Sciatic nerve (tissue), 2 donors: ENCODE data around the gene PRSS57. TPM values are rescaled to one million over a fixed set of nuclear protein-coding genes. Genes with fewer than 3 reads are reported as not detected.

Source experiments
- ATAC-seq: fragments of 200-7000 bp; cut with Tn5 transposase; one replicate; pipeline ENCODE4 v1.9.1; 2020; ENCODE audit warnings: mild to moderate bottlenecking, moderate library complexity
- DNase-seq: peaks from one replicate; pipeline ENCODE4 v3.0.0-alpha.2; 2020; ENCODE audit warnings: low spot score
- intact Hi-C: fragments of 100-400 bp; cut with DNase I; formaldehyde crosslinking; loops from one replicate; pipeline ENCODE4 v1.14.2; 2022
- total RNA-seq: library from RNA; stranded (reverse); fragmentation: NEBNext Ultra II Directional; extraction: Animal tissue kit (Norgen Biotek cat#: 25700); gene quantifications from one replicate; pipeline ENCODE4 v1.2.1, GENCODE V29; 2021
- donor health status: DM: no; HTN: no; CAD: no.
- donor health status: DM: no; HTN: no; CAD: no.

PRSS57 gene
- total RNA-seq, 1 donor from 2014 or later: not detected

- DNase-seq (no peak), ATAC-seq (no peak)
- intact Hi-C loops: no loop called here
Measured at GRCh38 chr19:658916-659839, 36.1 kb downstream of the PRSS57 start.

GRCh38 chr19:658059-658839, 37.0 kb downstream of the PRSS57 start:
- ATAC-seq (no peak), DNase-seq (no peak)
- intact Hi-C loops: no loop called here

DNA sequence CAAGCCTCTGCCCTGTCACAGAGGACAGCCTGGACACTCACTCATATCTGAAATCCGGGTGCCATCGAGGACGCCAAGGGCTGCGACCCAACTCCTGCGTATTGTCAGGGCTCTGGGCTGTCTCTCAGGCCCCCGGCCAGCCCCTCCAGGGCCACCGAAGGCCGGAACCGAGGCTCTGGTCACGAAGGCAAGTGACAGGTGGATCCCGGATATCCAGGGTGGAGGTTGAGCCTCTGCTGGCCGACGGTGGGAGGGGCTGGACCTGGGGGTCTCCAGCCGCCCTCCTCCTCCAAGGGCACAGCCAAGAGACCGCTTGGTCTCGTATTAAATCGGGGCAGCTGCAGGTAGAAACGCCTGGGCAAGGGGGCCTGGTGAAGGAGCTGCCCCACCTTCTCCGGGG, 37.6 kb downstream of the PRSS57 start:
- intact Hi-C loops: no loop called here
- ATAC-seq (no peak), DNase-seq (no peak)

- no peak for DNase-seq
- ATAC-seq: no peak
- intact Hi-C loops: no loop called here
Measured at GRCh38 chr19:656751-657559, 38.3 kb downstream of the PRSS57 start.

DNA sequence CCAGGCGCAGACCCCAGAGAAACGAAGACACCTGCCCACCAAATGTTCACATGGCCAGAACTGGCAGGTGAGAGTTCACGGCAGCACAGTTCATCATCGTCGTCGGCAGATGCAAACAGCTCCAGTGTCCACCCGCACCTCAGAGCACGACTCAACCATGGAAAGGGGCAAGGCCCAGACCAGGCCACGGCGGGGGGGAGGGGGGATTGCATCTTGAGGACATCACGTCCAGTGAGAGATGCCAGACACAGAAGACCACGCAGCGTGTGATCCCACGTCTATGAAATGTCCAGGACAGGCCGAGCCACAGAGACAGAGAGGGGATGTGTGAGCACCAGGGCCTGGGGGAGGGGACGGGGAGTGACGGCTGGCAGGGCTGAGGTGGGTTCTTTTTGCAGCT, 39.6 kb downstream of the PRSS57 start:
- ATAC-seq (no peak), DNase-seq (no peak)
- intact Hi-C loops: no loop called here

DNA sequence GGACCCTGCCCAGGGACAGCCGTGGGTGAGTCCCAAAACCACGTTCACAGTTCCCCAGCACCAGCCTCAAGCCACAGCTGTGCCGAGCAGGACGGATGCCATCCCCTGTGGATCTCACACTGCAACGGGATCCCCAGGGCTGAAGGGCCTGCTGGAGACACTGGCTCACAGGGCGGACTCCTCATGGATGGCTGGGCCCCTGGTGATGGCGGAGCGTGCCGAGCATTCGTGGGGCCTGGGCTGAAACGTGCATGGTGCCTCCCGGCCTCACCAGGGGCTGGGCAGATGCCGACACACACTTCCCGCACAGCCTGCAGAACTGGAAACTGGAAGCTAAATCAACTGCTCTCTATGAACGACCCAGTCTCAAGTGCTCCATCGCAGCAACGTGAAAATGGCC, 41.8 kb downstream of the PRSS57 start:
- intact Hi-C loops: no loop called here
- DNase-seq (no peak), ATAC-seq (no peak)

GRCh38 chr19:652467-653389, 42.5 kb downstream of the PRSS57 start:
- intact Hi-C loops: no loop called here
- no peak for ATAC-seq
- no peak for DNase-seq

- ATAC-seq (no peak), DNase-seq (no peak)
- intact Hi-C loops: no loop called here
Measured at GRCh38 chr19:651991-652390, 43.3 kb downstream of the PRSS57 start.

DNA sequence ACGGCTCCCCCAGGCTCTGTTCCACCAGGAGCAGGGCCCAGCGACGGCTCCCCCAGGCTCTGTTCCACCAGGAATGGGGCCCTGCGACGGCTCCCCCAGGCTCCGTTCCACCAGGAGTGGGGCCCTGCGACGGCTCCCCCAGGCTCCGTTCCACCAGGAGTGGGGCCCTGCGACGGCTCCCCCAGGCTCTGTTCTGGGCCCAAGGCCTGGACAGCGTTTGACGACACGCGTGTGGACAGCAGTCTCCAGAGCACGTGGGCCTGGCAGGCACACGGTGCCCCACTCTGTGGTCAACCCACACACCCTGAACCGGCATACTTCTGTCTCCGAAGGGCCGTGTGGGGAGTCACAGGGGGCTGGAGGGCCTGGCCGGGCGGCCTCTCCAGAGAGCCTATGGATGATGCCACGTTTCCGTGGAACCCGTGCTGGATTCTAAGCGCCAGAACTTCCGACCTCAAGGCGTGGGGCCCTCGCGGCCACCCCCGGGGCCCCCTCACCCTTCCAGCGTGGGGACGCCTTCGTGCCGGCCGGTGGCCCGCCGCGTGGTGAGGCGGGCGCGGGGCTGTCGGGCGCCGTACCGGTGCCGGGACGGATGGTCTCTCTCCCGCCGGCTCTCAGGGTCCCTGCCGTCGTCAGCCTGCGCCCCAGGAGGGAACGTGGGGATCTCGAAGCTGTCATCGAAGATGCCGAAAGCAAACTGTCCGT, 44.0 kb downstream of the PRSS57 start:
- intact Hi-C loops: no loop called here
- DNase-seq (no peak), ATAC-seq (no peak)

DNA sequence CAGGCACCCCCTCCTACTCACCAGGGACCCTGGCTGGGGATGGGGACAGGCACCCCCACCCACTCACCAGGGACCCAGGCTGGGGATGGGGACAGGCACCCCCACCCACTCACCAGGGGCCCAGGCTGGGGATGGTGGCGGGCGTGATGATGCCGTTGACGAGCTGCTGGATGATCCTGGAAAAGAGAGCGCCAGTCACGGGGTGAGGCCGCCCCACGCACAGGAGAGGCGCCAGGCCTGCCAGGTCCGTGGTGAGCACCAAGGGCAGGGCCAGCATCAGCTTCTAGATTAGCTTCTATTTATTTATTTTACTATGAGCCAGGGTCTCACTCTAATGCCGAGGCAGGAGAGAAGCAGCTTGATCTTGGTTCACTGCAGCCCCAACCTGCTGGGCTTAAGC, 45.1 kb downstream of the PRSS57 start:
- DNase-seq (no peak), ATAC-seq (no peak)
- intact Hi-C loops: no loop called here

- ATAC-seq: no peak
- intact Hi-C loops: no loop called here
- no peak for DNase-seq
Measured at GRCh38 chr19:648904-649801, 46.1 kb downstream of the PRSS57 start.

DNA sequence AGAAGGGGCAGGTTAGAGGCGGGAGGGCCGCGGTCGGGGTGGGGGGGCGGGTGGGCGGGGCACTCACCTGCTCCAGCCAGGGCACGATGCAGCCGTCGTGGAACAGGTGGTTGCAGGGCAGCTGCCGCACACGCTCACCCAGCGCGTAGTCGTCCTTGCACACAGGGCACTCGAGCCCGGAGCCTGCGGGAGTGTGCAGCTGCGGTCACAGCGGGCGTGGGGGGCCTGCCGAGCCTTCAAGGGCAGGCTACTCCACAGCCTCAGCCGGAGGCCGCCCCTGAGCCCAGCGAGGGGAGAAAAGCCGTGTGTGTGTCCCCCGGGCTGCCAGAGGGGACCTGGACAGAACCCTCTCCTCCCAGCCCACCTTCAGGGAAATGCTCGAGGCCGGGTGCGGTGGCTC, 46.9 kb downstream of the PRSS57 start:
- intact Hi-C loops: no loop called here
- DNase-seq (no peak), ATAC-seq (no peak)

DNA sequence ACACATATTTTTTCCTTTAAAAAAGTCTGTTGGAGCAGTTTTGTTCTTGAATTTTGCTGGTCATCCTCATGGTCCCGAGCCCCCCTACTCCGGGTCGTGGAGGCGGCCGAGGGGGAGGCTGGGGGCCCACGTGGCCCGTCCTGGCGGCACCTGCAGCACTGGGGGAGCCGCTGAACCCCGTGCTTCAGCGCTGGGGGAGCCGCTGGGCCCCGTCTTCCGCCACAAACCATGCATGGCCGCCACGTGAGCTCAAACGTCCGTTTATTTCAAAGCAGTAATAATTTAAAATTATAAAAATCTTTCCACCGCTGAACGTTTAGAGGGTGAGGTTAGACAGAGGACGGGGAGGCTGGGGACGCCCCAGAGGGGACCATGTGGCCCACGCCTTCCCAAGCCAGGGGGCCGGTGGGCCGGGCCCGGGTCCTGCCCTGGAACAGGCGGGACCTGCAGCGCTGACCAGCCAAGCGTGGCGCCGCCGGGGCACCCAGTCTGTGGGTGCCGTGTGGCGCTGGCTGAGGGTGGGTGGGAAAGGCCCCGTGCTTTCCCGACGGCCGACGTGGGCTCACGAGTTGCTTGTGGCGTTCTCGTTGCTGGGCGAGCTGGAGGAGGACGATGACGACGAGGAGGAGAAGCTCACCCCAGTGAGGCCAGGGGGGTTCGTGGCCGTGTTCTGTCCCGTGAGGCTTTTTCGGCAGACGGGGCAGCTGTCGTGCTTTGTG, 47.5 kb downstream of the PRSS57 start:
- ATAC-seq (no peak), DNase-seq (no peak)
- intact Hi-C loops: no loop called here

GRCh38 chr19:646779-647565, 48.3 kb downstream of the PRSS57 start:
- ATAC-seq (no peak), DNase-seq (no peak)
- intact Hi-C loops: no loop called here

GRCh38 chr19:645912-646778, 49.1 kb downstream of the PRSS57 start:
- no peak for DNase-seq
- ATAC-seq: no peak

More at GRCh38 chr19:645912-646778, 49.1 kb downstream of the PRSS57 start:
- intact Hi-C loops: no loop called here
